Measurements from ENCODE around the gene MMP24OS.

MMP24OS gene

DNA sequence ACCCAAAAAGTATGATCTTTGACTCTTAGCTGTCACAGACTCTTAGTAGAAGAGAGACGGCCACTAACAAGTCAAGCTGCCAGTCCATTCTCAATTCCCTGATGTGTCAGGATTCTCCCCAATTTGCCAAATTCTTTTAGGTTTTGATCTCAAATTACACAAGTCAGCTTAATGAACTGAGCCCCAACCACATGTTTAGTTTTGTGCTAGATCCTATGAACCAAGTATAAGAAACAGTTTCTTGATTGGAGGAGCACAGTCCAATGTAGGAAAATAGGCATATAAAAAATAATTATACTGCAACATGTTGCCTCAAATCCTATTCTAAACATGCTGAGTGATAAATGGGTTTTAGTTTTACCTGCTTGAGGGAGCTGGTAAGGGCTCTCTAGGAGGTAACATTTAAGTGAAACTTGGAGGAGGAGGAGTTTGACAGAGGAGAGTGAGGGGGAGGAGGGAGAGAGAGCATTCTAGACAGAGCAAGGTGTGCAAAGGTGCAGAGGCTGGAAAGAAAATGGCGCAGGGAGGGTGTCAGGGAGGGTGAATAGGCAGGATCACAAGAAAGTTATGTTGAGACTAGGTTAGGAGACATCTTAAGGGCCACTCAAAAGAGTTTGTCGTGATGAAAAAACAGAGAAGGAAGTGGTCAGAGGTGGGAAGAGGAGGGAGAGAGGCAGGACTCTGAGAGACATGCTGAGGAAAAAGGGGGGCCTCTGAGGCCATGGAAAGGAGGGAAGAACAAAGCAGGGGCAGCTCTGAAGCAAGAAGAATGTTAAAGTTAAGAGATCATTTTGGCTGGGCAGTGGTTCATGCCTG, 37.1 kb upstream of the MMP24OS start:
- no peak for FAIRE-seq
- TF ChIP-seq POLR2A (IDR thresholded peaks at IDR 0.05; ENCODE audit: low read depth, low read length), result no peak
- no peak for DNase-seq (ENCODE audit: insufficient read length, low spot score)

DNA sequence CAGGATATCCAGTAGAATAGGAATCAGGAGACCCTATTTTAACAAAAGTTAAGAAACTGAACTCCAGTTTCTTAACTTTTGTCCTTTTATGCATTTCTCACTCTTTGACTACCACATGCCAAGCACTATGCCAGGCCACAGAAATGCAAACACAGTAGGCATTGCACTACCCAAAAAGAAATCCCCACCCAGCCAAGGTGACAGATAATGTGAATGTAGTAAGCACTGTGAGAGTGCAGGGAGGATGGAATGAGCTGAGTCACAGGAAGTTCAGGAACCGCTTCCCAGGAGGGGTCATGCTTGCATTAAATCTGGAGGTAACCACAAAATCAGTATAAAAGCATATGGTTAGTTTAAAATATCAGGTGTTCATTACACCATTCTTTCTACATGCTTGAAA, 34.4 kb upstream of the MMP24OS start:
- TF ChIP-seq POLR2A (IDR thresholded peaks at IDR 0.05; ENCODE audit: low read depth, low read length), result no peak
- DNase-seq (ENCODE audit: insufficient read length, low spot score), result no peak
- FAIRE-seq, result peak; percentile 20

DNA sequence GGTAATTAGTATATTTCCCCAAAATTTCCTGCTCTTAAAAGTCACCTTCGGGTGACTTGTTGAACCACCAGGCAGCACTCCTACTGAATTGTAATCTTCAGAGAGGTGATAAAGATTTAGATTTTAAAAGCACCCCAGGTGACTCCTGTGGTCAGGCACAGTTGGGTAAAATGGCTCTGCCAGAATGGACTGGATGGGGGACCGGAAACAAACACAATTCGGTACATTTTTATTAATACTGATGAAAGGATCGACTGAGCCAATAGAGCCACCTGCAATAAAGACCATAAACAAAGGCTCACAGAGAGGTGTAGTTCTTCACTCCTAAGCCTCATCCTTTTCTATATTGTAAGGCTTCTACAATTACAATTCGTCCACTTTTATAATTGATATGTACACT, 33.9 kb upstream of the MMP24OS start:
- FAIRE-seq (no peak), DNase-seq (ENCODE audit: insufficient read length, low spot score) (no peak)
- no peak for TF ChIP-seq POLR2A (IDR thresholded peaks at IDR 0.05; ENCODE audit: low read depth, low read length)

GRCh38 chr20:35311409-35311808, 33.5 kb upstream of the MMP24OS start:
- no peak for TF ChIP-seq POLR2A (IDR thresholded peaks at IDR 0.05; ENCODE audit: low read depth, low read length)
- DNase-seq (ENCODE audit: insufficient read length, low spot score) (no peak), FAIRE-seq (no peak)

GRCh38 chr20:35307666-35308653, 30.0 kb upstream of the MMP24OS start:
- no peak for FAIRE-seq
- peak; percentile 33; the same call in 1 of the 2 replicates for TF ChIP-seq POLR2A (IDR thresholded peaks at IDR 0.05; ENCODE audit: low read depth, low read length)
- DNase-seq (ENCODE audit: insufficient read length, low spot score), result no peak

DNA sequence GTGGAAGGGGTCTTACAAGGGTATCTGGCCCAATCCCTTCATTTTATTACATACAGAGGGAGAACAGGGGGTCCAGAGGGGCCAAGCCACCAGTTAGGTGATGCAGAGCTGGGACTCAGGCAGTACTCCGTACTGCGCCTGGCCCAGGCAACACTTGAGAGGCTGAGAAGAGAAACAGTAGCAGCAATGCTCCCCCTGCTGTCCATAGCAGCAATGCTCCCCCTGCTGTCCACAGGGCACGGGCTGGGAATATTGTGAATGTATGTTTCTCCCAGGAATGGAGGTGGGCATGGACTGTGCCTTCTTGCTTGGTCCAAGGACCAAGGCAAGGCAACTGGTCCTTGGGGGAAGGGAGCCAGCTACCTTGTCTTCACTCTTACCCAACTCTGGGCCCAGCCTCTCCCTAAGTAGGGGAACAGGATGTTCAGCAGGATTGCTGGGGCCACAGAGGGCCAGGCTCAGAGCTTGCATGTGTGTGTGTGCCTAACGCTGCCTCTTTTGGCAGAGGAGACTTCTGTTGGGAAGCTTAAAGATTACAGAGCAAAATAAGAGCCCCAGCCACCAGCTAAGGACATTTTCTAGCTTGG, 29.1 kb upstream of the MMP24OS start:
- FAIRE-seq, result no peak
- TF ChIP-seq POLR2A (IDR thresholded peaks at IDR 0.05; ENCODE audit: low read depth, low read length), result no peak
- no peak for DNase-seq (ENCODE audit: insufficient read length, low spot score)

DNA sequence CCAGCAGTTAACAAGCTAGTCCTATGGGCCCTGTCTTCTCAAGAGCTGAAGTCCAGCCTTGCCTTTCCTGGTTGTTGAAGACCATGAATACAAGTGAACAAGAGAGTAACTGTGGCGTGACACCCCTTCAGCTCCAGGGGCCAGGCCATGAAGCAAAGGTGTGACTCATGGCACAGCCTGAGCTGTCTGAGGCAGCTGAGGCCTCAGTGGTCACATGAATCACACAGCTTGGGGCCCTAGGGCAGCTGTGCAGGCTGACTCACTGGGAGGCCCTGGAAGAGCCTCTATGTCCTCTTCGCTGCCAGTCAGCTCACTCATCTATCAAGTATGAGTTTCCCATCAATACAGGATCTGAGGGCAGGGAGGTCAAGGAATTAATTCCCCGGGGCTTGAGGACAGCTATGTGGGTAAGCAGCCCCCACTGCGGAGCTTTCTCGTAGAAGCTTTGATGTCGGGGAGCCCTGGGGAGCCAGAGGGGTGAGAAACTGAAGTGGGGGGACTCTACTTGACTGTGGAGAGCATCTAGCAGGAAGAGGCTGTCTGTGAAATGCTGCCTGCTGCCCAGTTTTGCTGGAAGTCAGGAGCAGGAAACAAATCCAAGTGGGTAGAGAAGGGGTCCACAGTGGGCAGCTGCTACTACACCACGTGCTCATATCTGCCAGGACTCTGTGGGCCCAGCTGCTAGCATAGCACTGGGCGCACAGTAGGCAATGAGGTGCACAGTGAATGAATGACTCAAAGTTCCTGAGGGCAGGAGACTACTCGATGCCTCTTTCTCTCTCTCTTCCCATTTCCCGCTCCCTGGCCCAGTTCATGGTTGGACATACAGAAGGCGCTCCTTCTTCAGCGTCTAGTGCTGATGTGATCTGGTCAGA, 28.0 kb upstream of the MMP24OS start:
- no peak for FAIRE-seq
- peak; percentile 87 for DNase-seq (ENCODE audit: insufficient read length, low spot score)
- TF ChIP-seq POLR2A (IDR thresholded peaks at IDR 0.05; ENCODE audit: low read depth, low read length), result no peak

GRCh38 chr20:35304956-35305355, 27.0 kb upstream of the MMP24OS start:
- TF ChIP-seq POLR2A (IDR thresholded peaks at IDR 0.05; ENCODE audit: low read depth, low read length), result no peak
- no peak for DNase-seq (ENCODE audit: insufficient read length, low spot score)
- FAIRE-seq, result no peak

GRCh38 chr20:35303735-35304491, 26.0 kb upstream of the MMP24OS start:
- FAIRE-seq (no peak), DNase-seq (ENCODE audit: insufficient read length, low spot score) (no peak)
- no peak for TF ChIP-seq POLR2A (IDR thresholded peaks at IDR 0.05; ENCODE audit: low read depth, low read length)

DNA sequence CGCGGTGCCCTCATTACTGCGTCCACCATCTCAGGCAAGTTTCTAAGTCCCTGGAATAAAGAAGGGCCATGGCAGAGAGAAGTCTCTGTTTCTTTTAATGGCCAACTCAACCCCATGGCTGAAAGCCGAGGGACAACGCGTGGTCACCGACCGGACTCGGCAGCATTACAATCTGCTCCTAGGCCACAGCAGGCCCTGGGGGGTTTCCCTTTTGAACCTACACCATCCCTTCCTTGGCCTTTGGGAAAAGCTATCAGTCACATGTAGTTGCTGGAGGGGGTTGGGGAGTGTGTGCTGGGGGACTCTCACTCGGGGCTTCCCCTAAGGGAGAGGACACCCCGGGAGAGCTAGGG, 25.4 kb upstream of the MMP24OS start:
- DNase-seq (ENCODE audit: insufficient read length, low spot score), result no peak
- no peak for FAIRE-seq
- no peak for TF ChIP-seq POLR2A (IDR thresholded peaks at IDR 0.05; ENCODE audit: low read depth, low read length)

- no peak for DNase-seq (ENCODE audit: insufficient read length, low spot score)
- TF ChIP-seq POLR2A (IDR thresholded peaks at IDR 0.05; ENCODE audit: low read depth, low read length), result no peak
- FAIRE-seq, result no peak
Measured at GRCh38 chr20:35302421-35303335, 24.8 kb upstream of the MMP24OS start.

- FAIRE-seq (no peak), DNase-seq (ENCODE audit: insufficient read length, low spot score) (no peak)
- TF ChIP-seq POLR2A (IDR thresholded peaks at IDR 0.05; ENCODE audit: low read depth, low read length), result no peak
Measured at GRCh38 chr20:35301426-35301825, 23.5 kb upstream of the MMP24OS start.
